HepG2 (cell line): ENCODE results near the gene SOST. TPM values are rescaled to one million over a fixed set of nuclear protein-coding genes. Genes with fewer than 3 reads are reported as not detected.

Experiments
- BCL6 ChIP-seq: IDR thresholded peaks from 2 replicates; pipeline ENCODE4 v1.6.1; 2016; ENCODE audit warnings: missing genetic modification reagents, missing compliant biosample characterization
- BORCS8-MEF2B ChIP-seq: sonication (generic); formaldehyde crosslinking; IDR thresholded peaks from 2 replicates; pipeline ENCODE4 v1.8.0; 2022; ENCODE audit warnings: mild to moderate bottlenecking, missing genetic modification reagents
- BRD4 ChIP-seq: sonication (generic); formaldehyde crosslinking; IDR thresholded peaks from 2 replicates; pipeline ENCODE4 v1.4.0; 2020; ENCODE audit warnings: missing genetic modification reagents
- CREM ChIP-seq, 2 experiments: sonication (generic) in 1 of 2; formaldehyde crosslinking in 1 of 2; IDR thresholded peaks; 2 replicates each; pipeline versions ENCODE4 v1.4.0 to v1.6.1; 2016 to 2020; ENCODE audit warnings: antibody characterized with exemption in 1 of 2, mild to moderate bottlenecking in 1 of 2, missing genetic modification reagents in 1 of 2
- DMAP1 ChIP-seq: IDR thresholded peaks from 2 replicates; pipeline ENCODE4 v1.6.1; 2016
- HBP1 ChIP-seq: IDR thresholded peaks from 2 replicates; pipeline ENCODE4 v1.6.1; 2016; ENCODE audit warnings: low read depth, control low read depth
- HMG20B ChIP-seq: conservative IDR thresholded peaks from 2 replicates; pipeline ENCODE4 v1.6.1; 2016; ENCODE audit warnings: missing genetic modification reagents, missing compliant biosample characterization
- NFAT5 ChIP-seq: sonication (generic); formaldehyde crosslinking; IDR thresholded peaks from 2 replicates; pipeline ENCODE4 v1.4.0; 2020; ENCODE audit warnings: missing genetic modification reagents
- POLR2AphosphoS2 ChIP-seq: IDR thresholded peaks from 2 replicates; pipeline ENCODE4 v1.6.1; 2011; ENCODE audit warnings: low read depth, low read length, improper control_type of control experiment
- ZNF326 ChIP-seq: sonication (generic); formaldehyde crosslinking; IDR thresholded peaks from 2 replicates; pipeline ENCODE4 v1.4.0; 2020; ENCODE audit warnings: missing genetic modification reagents, borderline replicate concordance
- ZNF354B ChIP-seq: sonication (generic); formaldehyde crosslinking; IDR thresholded peaks from 2 replicates; pipeline ENCODE4 v1.8.0; 2022; ENCODE audit warnings: mild to moderate bottlenecking, missing genetic modification reagents
- ZNF609 ChIP-seq: sonication (generic); formaldehyde crosslinking; IDR thresholded peaks from 2 replicates; pipeline ENCODE4 v1.4.0; 2020; ENCODE audit warnings: mild to moderate bottlenecking, missing genetic modification reagents, borderline replicate concordance
- ZNF704 ChIP-seq: sonication (generic); formaldehyde crosslinking; IDR thresholded peaks from 2 replicates; pipeline ENCODE4 v1.8.1; 2023; ENCODE audit warnings: mild to moderate bottlenecking, inconsistent platforms, moderate library complexity, missing genetic modification reagents, borderline replicate concordance
- ZNF83 ChIP-seq: sonication (generic); formaldehyde crosslinking; IDR thresholded peaks from 2 replicates; pipeline ENCODE4 v1.4.0; 2020; ENCODE audit warnings: missing genetic modification reagents, mild to moderate bottlenecking, borderline replicate concordance
- ZNF850 ChIP-seq: sonication (generic); formaldehyde crosslinking; conservative IDR thresholded peaks from 2 replicates; pipeline ENCODE4 v1.9.0; 2021; ENCODE audit warnings: mild to moderate bottlenecking, missing genetic modification reagents
- ZNF883 ChIP-seq: sonication (generic); formaldehyde crosslinking; IDR thresholded peaks from 2 replicates; pipeline ENCODE4 v1.5.1; 2020; ENCODE audit warnings: mild to moderate bottlenecking, missing genetic modification reagents; ENCODE audit errors: not compliant biosample characterization
- polyA plus RNA-seq, 8 experiments: library from polyadenylated mRNA; depleted of rRNA in 3 of 8; stranded (reverse) in 7 of 8; unstranded in 1 of 8; fragments of >200 nt; fragmentation: Illumina TruSeq in 4 of 8; extraction: Trizol in 4 of 8; gene quantifications; 2 replicates each; pipeline versions ENCODE4 v1.2.1 to v1.2.3, GENCODE V29; 2011 to 2016; ENCODE audit warnings: low read depth in 4 of 8, missing spikeins in 1 of 8, mixed read lengths in 1 of 8; ENCODE audit not compliant: insufficient read depth in 1 of 8
- total RNA-seq, 5 experiments: library from RNA; depleted of rRNA; stranded (reverse); fragments of >200 nt; fragmentation: Illumina TruSeq; extraction: Trizol; gene quantifications; 2 replicates each; pipeline ENCODE4 v1.2.3, GENCODE V29; 2016; ENCODE audit warnings: low read depth in 1 of 5

Gene SOST
- total and polyA plus RNA-seq, 2 of the 13 experiments (the other 11 are each of a cell fraction or from before 2014, with no cell fraction given): not detected

GRCh38 chr17:43720311-43721060 is 38.1 kb downstream of the SOST start (continued):
- TF ChIP-seq ZNF609: no peak
- no peak for TF ChIP-seq ZNF354B (CRISPR knock-in tag)
- peak; percentile 36; the same call in 1 of the 2 replicates for TF ChIP-seq BCL6 (CRISPR knock-in tag)
- no peak for TF ChIP-seq NFAT5 (CRISPR knock-in tag)
- TF ChIP-seq ZNF850 (CRISPR knock-in tag): no peak
- TF ChIP-seq ZNF326 (CRISPR knock-in tag): no peak
- no peak for TF ChIP-seq POLR2AphosphoS2
- TF ChIP-seq HMG20B (CRISPR knock-in tag): no peak
- TF ChIP-seq BRD4 (CRISPR knock-in tag): 0 out of 2 replicates have a peak, but pooled peaks have one; percentile 23
- peak; percentile 92 for TF ChIP-seq ZNF883 (CRISPR knock-in tag)
- TF ChIP-seq HBP1: no peak
- TF ChIP-seq ZNF83 (CRISPR knock-in tag): no peak
- peak; percentile 81 for TF ChIP-seq BORCS8-MEF2B (CRISPR knock-in tag)
- TF ChIP-seq DMAP1 (CRISPR knock-in tag): peak; percentile 71
- no peak for TF ChIP-seq CREM (IDR thresholded peaks at IDR 0.05)
- TF ChIP-seq CREM (CRISPR knock-in tag; IDR thresholded peaks at IDR 0.05): no peak
- TF ChIP-seq ZNF704 (CRISPR knock-in tag): no peak
